Activated T-cell treated with anti-CD3 and anti-CD28 coated beads, Interleukin-2, amount 50 U/mL, for 24 hours (primary cell): ENCODE measurements around the gene LMO4.

ENCODE experiments used
- DNase-seq: peaks from one replicate; pipeline ENCODE4 v3.0.0-alpha.2; 2020
- H3K27ac Mint-ChIP-seq: 2 replicates; pipeline ENCODE4 v1.8.0; 2020; ENCODE audit warnings: mild to moderate bottlenecking, mixed read lengths
- H3K27me3 Mint-ChIP-seq: 2 replicates; pipeline ENCODE4 v1.8.0; 2020; ENCODE audit warnings: mixed read lengths
- H3K36me3 Mint-ChIP-seq: 2 replicates; pipeline ENCODE4 v1.8.0; 2020; ENCODE audit warnings: low read depth, mixed read lengths
- H3K4me1 Mint-ChIP-seq: 2 replicates; pipeline ENCODE4 v1.8.0; 2020; ENCODE audit warnings: low read depth, mixed read lengths
- H3K4me3 Mint-ChIP-seq: 2 replicates; pipeline ENCODE4 v1.8.0; 2020; ENCODE audit warnings: mild to moderate bottlenecking, moderate library complexity, mixed read lengths
- H3K9me3 Mint-ChIP-seq: 2 replicates; pipeline ENCODE4 v1.8.0; 2020; ENCODE audit warnings: mixed read lengths

The LMO4 gene

GRCh38 chr1:87334351-87335174, 5.9 kb downstream of the LMO4 start:
- H3K4me1 Mint-ChIP-seq = peaks cover 72% of the 10 kb centered on the region
- H3K36me3 Mint-ChIP-seq = peaks cover 25% of the 10 kb centered on the region
- H3K4me3 Mint-ChIP-seq = peak overlapping the region; percentile 86
- no peaks in the 10 kb centered on the region for H3K9me3 Mint-ChIP-seq
- peak overlapping the region; percentile 90 for H3K27ac Mint-ChIP-seq
- peak; percentile 38 for DNase-seq
- H3K27me3 Mint-ChIP-seq = peaks cover 41% of the 10 kb centered on the region

DNA sequence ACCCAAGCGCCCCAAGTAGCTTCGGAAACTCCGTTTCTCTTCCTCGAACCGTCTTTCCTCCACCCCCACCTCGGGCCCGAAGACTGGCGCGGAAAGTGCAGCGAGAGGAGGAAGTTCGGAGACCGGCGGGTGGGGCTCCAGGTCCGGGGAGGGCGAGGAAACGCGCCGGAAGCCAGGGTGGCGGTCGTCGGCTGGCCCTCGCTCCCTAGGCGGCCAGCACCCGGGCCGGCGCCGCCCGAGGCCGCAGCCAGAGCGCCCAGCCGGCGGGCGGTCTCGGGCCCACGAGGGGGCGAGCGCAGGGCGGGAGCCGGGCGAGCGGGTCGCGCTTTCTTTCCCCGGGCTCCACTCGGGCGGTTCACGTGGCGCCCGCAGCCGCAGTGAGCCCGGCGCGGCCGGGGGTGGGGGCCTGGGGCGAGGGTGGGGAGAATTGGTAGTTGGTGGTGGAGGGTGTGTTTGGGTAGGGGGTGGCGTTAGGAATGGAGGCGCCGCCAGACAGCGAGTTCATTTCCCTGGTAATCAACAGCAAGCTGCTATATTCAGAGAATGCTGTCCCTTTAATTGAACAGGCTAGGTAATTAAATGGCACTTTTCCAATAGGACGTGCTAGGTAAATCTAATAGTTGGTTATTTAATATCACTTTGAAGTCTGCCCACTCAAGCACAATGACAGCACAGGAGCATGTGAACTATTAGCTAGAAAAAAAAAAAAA, 6.7 kb downstream of the LMO4 start:
- Mint-ChIP-seq H3K36me3 (peaks cover 33% of the 10 kb centered on the region), H3K4me1 (peaks cover 64% of the 10 kb centered on the region), H3K9me3 (no peaks in the 10 kb centered on the region), H3K4me3 (peak overlapping the region; percentile 86), H3K27ac (peak overlapping the region; percentile 90), H3K27me3 (peaks cover 39% of the 10 kb centered on the region)
- peak; percentile 79 for DNase-seq

GRCh38 chr1:87336623-87337067, 8.0 kb downstream of the LMO4 start:
- Mint-ChIP-seq H3K27me3 (peaks cover 31% of the 10 kb centered on the region), H3K27ac (no peak overlapping the region), H3K9me3 (no peaks in the 10 kb centered on the region), H3K4me3 (no peak overlapping the region), H3K36me3 (peaks cover 45% of the 10 kb centered on the region), H3K4me1 (peaks cover 56% of the 10 kb centered on the region)
- no peak for DNase-seq

GRCh38 chr1:87337606-87338005, 8.9 kb downstream of the LMO4 start:
- no peak for DNase-seq
- Mint-ChIP-seq H3K4me1 (peaks cover 46% of the 10 kb centered on the region), H3K27me3 (peaks cover 22% of the 10 kb centered on the region), H3K4me3 (no peak overlapping the region), H3K9me3 (no peaks in the 10 kb centered on the region), H3K36me3 (peaks cover 44% of the 10 kb centered on the region), H3K27ac (no peak overlapping the region)

DNA sequence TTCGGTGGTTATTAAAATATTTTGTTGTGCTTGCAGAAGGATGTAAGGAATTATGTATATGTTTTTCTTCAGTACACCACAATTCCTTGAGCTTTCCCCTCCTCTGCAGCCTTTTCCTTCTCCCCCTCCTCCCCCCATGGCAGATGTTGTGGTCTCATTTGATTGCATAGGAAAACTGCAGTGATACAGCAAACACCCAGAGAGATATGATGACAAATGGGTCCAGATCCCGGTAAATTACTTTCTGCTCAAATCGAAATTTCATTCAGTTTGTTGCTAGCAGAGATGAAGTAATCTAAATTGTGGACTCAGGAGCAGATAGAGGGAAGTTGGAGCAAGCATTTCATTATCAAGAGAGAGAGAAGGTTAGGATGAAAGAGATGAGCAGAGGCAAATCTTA, 9.9 kb downstream of the LMO4 start:
- Mint-ChIP-seq H3K27ac (no peak overlapping the region), H3K9me3 (no peaks in the 10 kb centered on the region), H3K36me3 (peaks cover 42% of the 10 kb centered on the region), H3K4me3 (no peak overlapping the region), H3K4me1 (peaks cover 37% of the 10 kb centered on the region), H3K27me3 (peaks cover 17% of the 10 kb centered on the region)
- no peak for DNase-seq

- Mint-ChIP-seq H3K4me1 (peaks cover 1% of the 10 kb centered on the region), H3K27ac (no peak overlapping the region), H3K36me3 (peaks cover 50% of the 10 kb centered on the region)
These were observed 15.6 kb downstream of the LMO4 start for GRCh38 chr1:87344231-87344630.

GRCh38 chr1:87346130-87346814, 17.6 kb downstream of the LMO4 start:
- Mint-ChIP-seq H3K36me3 (peaks cover 30% of the 10 kb centered on the region), H3K27me3 (no peaks in the 10 kb centered on the region), H3K4me3 (no peak overlapping the region), H3K27ac (no peak overlapping the region), H3K4me1 (no peaks in the 10 kb centered on the region), H3K9me3 (no peaks in the 10 kb centered on the region)
- DNase-seq = no peak

More at GRCh38 chr1:87344231-87344630, 15.6 kb downstream of the LMO4 start:
- Mint-ChIP-seq H3K27me3 (no peaks in the 10 kb centered on the region), H3K4me3 (no peak overlapping the region), H3K9me3 (no peaks in the 10 kb centered on the region)
- DNase-seq = no peak

DNA sequence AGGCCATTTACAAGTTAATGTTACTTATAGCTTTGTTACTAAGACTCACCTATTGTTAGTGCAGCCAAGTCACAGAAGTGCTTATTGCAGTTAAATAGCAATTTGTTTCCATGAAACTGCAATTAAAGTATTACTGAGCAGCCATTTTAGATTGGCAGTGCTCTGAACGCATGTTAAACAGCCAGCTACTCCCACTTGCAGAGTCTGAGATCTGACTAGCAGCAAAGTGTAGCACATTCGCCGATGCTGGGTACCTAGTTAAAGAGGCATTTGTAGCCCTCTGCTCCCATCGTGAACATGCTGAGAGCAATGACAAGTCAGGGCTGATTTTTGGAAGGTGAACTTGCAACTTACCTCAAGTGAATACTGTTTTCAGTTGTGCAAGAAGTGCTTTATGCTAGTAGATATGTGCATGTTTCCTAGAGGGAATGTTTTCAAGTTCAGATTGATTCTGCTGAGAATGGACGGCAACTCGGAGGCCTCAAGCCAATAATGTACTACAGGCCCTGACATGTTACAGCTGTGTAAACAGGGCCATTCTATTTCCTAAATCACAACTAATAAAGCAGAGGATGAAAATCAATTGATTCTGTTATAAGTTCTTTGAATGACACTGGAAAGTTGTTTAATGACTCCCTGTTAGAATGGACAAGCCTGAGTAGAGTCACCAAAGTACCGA, 19.8 kb downstream of the LMO4 start:
- no peak overlapping the region for H3K27ac Mint-ChIP-seq
- H3K36me3 Mint-ChIP-seq = peaks cover 15% of the 10 kb centered on the region
- no peaks in the 10 kb centered on the region for H3K27me3 Mint-ChIP-seq
- DNase-seq = no peak
- no peaks in the 10 kb centered on the region for H3K4me1 Mint-ChIP-seq
- H3K4me3 Mint-ChIP-seq = no peak overlapping the region
- H3K9me3 Mint-ChIP-seq = no peaks in the 10 kb centered on the region

DNA sequence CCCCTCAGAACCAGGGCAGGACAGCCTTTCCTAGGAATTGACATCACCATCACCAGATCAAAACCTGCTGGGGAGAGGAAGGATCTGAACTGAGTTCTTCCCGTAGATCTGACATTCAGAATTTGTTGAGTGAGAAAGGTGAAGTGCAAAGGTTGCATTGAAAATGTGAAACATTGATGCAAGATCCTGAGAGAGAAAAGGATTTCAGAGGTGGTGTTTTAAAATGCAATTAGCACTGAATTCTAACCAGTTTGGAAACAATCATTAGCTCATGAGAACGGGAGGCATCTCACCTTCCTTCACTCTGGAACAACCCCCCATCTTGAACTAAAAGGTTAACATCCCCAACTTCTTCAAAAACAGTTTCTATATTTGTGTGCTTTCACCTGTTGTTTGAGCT, 20.4 kb downstream of the LMO4 start:
- DNase-seq = no peak
- H3K4me1 Mint-ChIP-seq = no peaks in the 10 kb centered on the region

GRCh38 chr1:87355894-87356293, 27.2 kb downstream of the LMO4 start:
- no peak for DNase-seq
- no peaks in the 10 kb centered on the region for H3K27me3 Mint-ChIP-seq
- H3K27ac Mint-ChIP-seq = no peak overlapping the region
- H3K36me3 Mint-ChIP-seq = no peaks in the 10 kb centered on the region
- peaks cover 4% of the 10 kb centered on the region for H3K9me3 Mint-ChIP-seq
- H3K4me1 Mint-ChIP-seq = no peaks in the 10 kb centered on the region
- no peak overlapping the region for H3K4me3 Mint-ChIP-seq

More for the DNA sequence above, 20.4 kb downstream of the LMO4 start:
- Mint-ChIP-seq H3K4me3 (no peak overlapping the region), H3K27ac (no peak overlapping the region), H3K36me3 (peaks cover 9% of the 10 kb centered on the region), H3K27me3 (no peaks in the 10 kb centered on the region), H3K9me3 (no peaks in the 10 kb centered on the region)

DNA sequence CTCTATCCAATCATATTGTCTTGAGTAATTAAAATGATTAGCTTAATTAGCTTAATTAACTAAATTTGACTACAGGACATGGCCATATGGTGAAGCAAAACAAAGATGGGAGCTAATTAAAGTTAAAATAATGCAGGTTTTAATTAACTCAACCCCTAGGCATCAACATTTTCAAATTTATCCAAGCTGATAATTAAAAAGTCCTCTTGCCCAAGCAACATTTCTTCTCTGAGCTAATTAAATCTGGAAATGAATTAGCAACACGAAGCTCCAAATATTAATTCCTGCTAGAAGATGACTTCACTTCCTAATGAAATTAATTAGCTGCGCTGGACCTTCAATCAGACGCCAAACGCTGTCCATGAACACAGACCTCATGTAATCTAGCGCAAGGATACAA, 27.9 kb downstream of the LMO4 start:
- Mint-ChIP-seq H3K27ac (no peak overlapping the region), H3K9me3 (peaks cover 4% of the 10 kb centered on the region), H3K27me3 (no peaks in the 10 kb centered on the region)

DNA sequence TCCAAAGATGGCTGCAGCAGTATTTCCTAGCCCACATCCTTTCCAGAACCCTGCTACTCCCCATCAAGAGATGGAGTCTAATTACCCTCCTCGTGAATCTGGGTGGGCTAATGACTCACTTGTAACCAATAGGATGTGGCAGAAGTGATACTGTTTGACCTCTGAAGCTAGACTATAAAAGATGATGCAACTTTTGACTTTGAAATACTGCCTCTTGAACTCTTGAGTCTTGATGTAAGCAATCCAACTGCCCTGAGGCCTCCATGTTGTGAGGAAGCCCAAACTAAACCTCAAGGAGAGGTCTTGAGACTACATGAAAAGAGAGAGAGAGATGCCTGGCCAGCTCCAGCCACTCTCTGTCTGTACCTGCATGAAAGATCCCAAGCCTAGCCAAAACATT, 29.5 kb downstream of the LMO4 start:
- no peak for DNase-seq
- peaks cover 4% of the 10 kb centered on the region for H3K9me3 Mint-ChIP-seq
- no peaks in the 10 kb centered on the region for H3K4me1 Mint-ChIP-seq
- no peaks in the 10 kb centered on the region for H3K36me3 Mint-ChIP-seq
- H3K4me3 Mint-ChIP-seq = no peak overlapping the region
- H3K27ac Mint-ChIP-seq = no peak overlapping the region
- no peaks in the 10 kb centered on the region for H3K27me3 Mint-ChIP-seq

More for the DNA sequence above, 27.9 kb downstream of the LMO4 start:
- no peak for DNase-seq
- no peak overlapping the region for H3K4me3 Mint-ChIP-seq
- H3K36me3 Mint-ChIP-seq = no peaks in the 10 kb centered on the region
- H3K4me1 Mint-ChIP-seq = no peaks in the 10 kb centered on the region

DNA sequence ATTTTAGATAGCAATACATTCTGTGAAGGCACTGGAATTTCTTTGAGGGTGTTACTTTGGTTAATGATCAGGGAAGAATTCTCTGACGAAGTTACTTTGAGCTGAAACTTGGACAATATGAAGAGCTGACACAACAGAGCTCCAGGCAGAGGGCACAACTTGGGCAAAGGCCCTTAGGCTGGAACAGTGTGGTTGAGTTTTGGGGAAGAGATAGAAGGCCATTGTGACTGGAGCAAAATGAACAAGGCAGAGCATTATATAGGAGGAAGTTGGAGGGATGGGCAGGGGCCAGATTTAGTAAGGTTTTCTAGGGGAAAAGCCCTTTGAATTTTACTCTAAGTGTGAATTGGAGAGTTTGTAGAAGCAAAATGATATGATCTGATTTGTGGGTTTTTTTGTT, 30.9 kb downstream of the LMO4 start:
- peaks cover 4% of the 10 kb centered on the region for H3K9me3 Mint-ChIP-seq
- no peaks in the 10 kb centered on the region for H3K4me1 Mint-ChIP-seq
- H3K36me3 Mint-ChIP-seq = no peaks in the 10 kb centered on the region
- no peak for DNase-seq
- no peaks in the 10 kb centered on the region for H3K27me3 Mint-ChIP-seq
- H3K4me3 Mint-ChIP-seq = no peak overlapping the region
- H3K27ac Mint-ChIP-seq = no peak overlapping the region

- no peaks in the 10 kb centered on the region for H3K36me3 Mint-ChIP-seq
- peaks cover 4% of the 10 kb centered on the region for H3K9me3 Mint-ChIP-seq
- no peak for DNase-seq
- H3K27ac Mint-ChIP-seq = no peak overlapping the region
- H3K4me1 Mint-ChIP-seq = no peaks in the 10 kb centered on the region
- H3K27me3 Mint-ChIP-seq = no peaks in the 10 kb centered on the region
- no peak overlapping the region for H3K4me3 Mint-ChIP-seq
These were observed 33.6 kb downstream of the LMO4 start for GRCh38 chr1:87362063-87362833.
